ENCODE data around the gene ZXDB. TPM values are rescaled to one million over a fixed set of nuclear protein-coding genes. Genes with fewer than 3 reads are reported as not detected.

Gene ZXDB
- total and polyA plus RNA-seq, 2 of the 13 experiments (the other 11 are each of a cell fraction or from before 2014, with no cell fraction given), result 4.5 to 9.0 TPM

- TF ChIP-seq MAFF (IDR thresholded peaks at IDR 0.05; ENCODE audit: low read depth, low read length) (no peak), CENPBD1 (CRISPR knock-in tag; IDR thresholded peaks at IDR 0.05; ENCODE audit: borderline replicate concordance, low read depth) (no peak), SYNCRIP (IDR thresholded peaks at IDR 0.05; ENCODE audit: insufficient read depth, low read depth, low read length) (no peak), SOX13 (IDR thresholded peaks at IDR 0.05) (no peak), SOX13 (CRISPR knock-in tag; conservative IDR thresholded peaks at IDR 0.05 in 1 of 2, IDR thresholded peaks at IDR 0.05 in 1 of 2) (peak in 1 of 2 experiments; percentile 68; a peak in 2 of 4 replicates), RBM22 (optimal IDR thresholded peaks at IDR 0.05; ENCODE audit: low read length) (no peak), HMG20A (CRISPR knock-in tag; IDR thresholded peaks at IDR 0.05; ENCODE audit: borderline replicate concordance) (peak; percentile 38; the same call in 1 of the 2 replicates), ZNF646 (CRISPR knock-in tag; IDR thresholded peaks at IDR 0.05) (no peak), AGO2 (optimal IDR thresholded peaks at IDR 0.05; ENCODE audit: low read depth, low read length) (no peak), NCOR1 (IDR thresholded peaks at IDR 0.05; ENCODE audit: borderline replicate concordance, low read length) (peak; percentile 73), ZNF724P (CRISPR knock-in tag; IDR thresholded peaks at IDR 0.05; ENCODE audit: borderline replicate concordance) (no peak), KIAA2018 (CRISPR knock-in tag; IDR thresholded peaks at IDR 0.05; ENCODE audit: borderline replicate concordance) (no peak), JUND (CRISPR knock-in tag; IDR thresholded peaks at IDR 0.05) (no peak), ATF1 (CRISPR knock-in tag; IDR thresholded peaks at IDR 0.05) (no peak), CREB1 (IDR thresholded peaks at IDR 0.05) (no peak), CREB1 (CRISPR knock-in tag; IDR thresholded peaks at IDR 0.05) (no peak), ZKSCAN1 (IDR thresholded peaks at IDR 0.05; ENCODE audit: low read length) (no peak)
These were observed 48.8 kb downstream of the ZXDB start (continued) for GRCh38 chrX:57640674-57641016.
